Stomach (tissue), 4 donors: ENCODE measurements around the gene IL1A.

ENCODE experiments used
- POLR2A ChIP-seq, 4 donors: fragments of 450-650 bp; IDR thresholded peaks; one replicate each; pipeline ENCODE4 v1.6.1; 2016; ENCODE audit warnings: antibody characterized with exemption in 4 of 4, control low read depth in 2 of 4, mild to moderate bottlenecking in 1 of 4, moderate library complexity in 1 of 4
- TF ChIP-seq, protein P1 (sequence below), 7 experiments: fragments of 450-650 bp in 4 of 7; fragments of 200-600 bp in 3 of 7; sonication (generic) in 3 of 7; IDR thresholded peaks; one replicate each; pipeline ENCODE4 v1.5.1; 2016 to 2019; ENCODE audit warnings: antibody characterized with exemption in 7 of 7, control low read depth in 2 of 7, mild to moderate bottlenecking in 1 of 7

DNA sequence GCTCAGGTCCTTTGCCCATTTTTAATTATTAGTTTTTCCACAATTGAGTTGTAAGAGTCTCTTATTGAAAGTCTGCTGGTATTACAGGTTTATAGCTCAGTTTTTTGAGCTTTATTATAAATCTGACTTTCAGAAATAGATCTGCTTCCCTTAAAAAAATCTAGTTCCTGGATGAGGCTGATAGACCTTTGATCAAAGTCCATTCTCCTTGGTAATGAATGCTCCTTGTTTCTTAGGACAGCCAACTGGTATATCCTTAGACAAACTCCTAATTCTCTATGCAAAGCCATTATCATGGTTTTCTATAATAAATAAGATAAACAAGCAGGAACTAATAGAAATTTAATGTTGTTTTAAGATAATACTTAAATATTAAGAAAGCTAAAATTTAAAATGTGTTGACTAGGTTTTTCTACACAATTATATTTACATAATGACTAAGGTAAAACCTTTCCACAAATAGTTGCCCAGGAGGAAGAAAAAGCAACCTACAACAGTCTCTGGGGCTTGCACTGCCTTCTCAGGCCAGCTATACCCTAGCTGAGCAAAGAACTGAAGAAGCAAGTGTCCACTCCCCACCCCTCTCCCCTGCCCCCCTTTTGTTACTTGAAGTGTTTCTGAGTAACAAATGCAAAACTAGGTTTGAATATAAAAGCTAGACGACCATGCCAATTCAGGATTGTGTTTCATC is 46.6 kb downstream of the IL1A start:
- TF ChIP-seq POLR2A (IDR thresholded peaks at IDR 0.05) = no peak
- TF ChIP-seq, protein P1, sequence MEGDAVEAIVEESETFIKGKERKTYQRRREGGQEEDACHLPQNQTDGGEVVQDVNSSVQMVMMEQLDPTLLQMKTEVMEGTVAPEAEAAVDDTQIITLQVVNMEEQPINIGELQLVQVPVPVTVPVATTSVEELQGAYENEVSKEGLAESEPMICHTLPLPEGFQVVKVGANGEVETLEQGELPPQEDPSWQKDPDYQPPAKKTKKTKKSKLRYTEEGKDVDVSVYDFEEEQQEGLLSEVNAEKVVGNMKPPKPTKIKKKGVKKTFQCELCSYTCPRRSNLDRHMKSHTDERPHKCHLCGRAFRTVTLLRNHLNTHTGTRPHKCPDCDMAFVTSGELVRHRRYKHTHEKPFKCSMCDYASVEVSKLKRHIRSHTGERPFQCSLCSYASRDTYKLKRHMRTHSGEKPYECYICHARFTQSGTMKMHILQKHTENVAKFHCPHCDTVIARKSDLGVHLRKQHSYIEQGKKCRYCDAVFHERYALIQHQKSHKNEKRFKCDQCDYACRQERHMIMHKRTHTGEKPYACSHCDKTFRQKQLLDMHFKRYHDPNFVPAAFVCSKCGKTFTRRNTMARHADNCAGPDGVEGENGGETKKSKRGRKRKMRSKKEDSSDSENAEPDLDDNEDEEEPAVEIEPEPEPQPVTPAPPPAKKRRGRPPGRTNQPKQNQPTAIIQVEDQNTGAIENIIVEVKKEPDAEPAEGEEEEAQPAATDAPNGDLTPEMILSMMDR (IDR thresholded peaks at IDR 0.05) = no peak
